Activated CD4-positive, CD25-positive, alpha-beta regulatory T cell treated with anti-CD3 and anti-CD28 coated beads, Interleukin-2, amount 50 U/mL, for 72 hours (primary cell): ENCODE measurements around the gene MMP25.
"Not testable (repeated sequence)": the region's sequence is repeated elsewhere in the genome, so short reads cannot be mapped to it uniquely, and the experiment has no call there.

Experiments used
- DNase-seq: peaks from one replicate; pipeline ENCODE4 v3.0.0; 2021

The MMP25 gene

GRCh38 chr16:3030222-3031212 lies 15.8 kb upstream of the MMP25 start:
- no peak for DNase-seq

GRCh38 chr16:3032624-3033023 lies 13.7 kb upstream of the MMP25 start:
- DNase-seq = no peak

GRCh38 chr16:3035289-3035971 lies 10.9 kb upstream of the MMP25 start:
- DNase-seq = no peak

- DNase-seq = no peak
These were observed 10.2 kb upstream of the MMP25 start for GRCh38 chr16:3035972-3036725.

DNA sequence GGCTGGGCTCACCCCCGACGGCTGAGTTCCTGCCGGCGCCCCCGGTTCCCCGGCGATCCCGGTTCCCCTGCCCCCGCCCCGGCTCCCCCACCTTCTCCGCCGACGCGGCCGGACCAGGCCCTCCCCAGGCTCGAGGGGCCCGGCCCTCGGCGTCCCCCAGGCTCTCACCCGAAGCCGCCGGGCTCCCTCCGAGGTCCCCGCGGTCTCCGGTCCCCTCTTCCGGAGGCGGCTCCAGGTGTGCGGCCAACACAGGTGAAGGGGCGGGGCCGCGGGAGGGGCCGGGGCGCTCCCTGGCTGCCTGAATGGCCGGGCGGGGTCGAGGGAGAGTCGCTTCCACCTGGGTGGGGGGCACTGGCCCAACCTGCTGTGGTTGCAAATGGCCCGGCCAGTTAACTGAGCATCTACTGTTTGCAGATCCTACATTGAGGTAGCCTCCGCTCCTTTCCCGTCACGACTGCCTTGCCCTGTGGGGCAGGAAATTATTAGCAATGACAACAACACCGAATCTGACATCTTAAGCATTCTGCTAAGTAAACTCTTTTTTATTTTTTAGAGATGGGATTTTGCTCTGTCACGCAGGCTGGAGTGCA lies 9.5 kb upstream of the MMP25 start, which contains the start of gene BICDL2:
BICDL2 (minus strand) TSS at position 219 of the 590 bp plus-strand sequence. CDS start 1,448 bp downstream, outside the sequence.
- no peak for DNase-seq

GRCh38 chr16:3038256-3038655 lies 8.1 kb upstream of the MMP25 start:
- no peak for DNase-seq

DNA sequence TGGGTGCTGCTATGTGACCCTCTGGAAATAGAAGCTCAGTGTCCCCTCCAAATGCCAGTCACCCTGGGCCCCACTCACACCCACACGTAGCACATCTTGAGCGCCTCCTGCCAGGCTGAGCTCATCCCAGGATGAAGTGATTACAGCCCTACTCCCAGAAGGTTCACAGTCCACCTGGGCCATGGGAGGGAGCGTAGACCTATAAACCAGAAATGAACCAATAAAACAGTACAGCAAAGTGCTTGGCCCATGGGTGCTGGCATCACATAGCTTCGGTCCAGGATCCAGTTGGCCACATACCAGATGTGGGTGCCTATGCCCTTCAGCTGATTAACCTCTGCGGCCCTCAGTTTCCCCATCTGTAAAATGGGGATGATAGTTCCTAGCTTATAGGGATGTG lies 7.5 kb upstream of the MMP25 start:
- no peak for DNase-seq

- no peak for DNase-seq
These were observed 4.0 kb upstream of the MMP25 start for GRCh38 chr16:3042376-3042775.

DNA sequence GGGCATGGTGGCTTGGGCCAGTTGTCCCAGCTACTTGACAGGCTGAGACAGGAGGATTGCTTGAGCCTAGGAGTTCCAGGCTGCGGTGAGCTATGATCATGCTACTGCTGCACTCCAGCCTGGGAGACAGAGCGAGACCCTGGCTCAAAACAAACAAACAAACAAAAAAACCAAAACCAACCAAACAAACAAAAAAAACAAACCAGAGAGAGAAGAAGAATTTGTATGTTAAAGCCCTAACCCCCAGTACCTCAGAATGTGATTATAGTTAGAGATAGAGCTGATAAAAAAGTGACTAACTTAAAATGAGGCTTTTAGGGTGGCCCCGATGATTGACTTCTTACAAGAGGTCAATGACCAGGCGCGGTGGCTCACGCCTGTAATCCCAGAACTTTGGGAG lies 1.7 kb upstream of the MMP25 start:
- no peak for DNase-seq

GRCh38 chr16:3046641-3047386 lies 453 bp downstream of the MMP25 start:
- no peak for DNase-seq

- DNase-seq = no peak
These were observed 993 bp downstream of the MMP25 start for GRCh38 chr16:3047387-3047720.

- DNase-seq = no peak
These were observed 3.6 kb downstream of the MMP25 start for GRCh38 chr16:3049921-3050481.

GRCh38 chr16:3050487-3050886 lies 4.1 kb downstream of the MMP25 start:
- DNase-seq = no peak

DNA sequence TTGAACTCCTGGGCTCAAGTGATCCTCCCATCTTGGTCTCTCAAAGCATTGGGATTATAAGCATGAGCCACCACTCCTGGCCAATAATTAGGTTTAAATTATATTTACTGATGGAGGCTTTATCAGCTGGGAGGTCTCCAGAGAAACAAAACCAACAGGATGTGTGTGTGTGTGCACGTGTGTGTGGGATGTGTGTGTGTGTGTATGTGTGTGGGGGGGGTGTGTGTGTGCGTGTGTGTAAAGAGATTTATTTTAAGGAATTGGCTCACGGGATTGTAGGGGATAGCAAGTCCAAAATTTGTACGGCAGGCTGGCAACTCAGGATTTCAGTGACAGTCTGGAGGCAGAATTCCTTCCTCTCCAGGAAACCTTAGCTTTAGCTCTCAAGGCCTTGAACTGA lies 4.6 kb downstream of the MMP25 start:
- no peak for DNase-seq

GRCh38 chr16:3051494-3051893 lies 5.1 kb downstream of the MMP25 start:
- no peak for DNase-seq

- DNase-seq = not testable (repeated sequence)
These were observed 6.4 kb downstream of the MMP25 start for GRCh38 chr16:3052571-3053329.

DNA sequence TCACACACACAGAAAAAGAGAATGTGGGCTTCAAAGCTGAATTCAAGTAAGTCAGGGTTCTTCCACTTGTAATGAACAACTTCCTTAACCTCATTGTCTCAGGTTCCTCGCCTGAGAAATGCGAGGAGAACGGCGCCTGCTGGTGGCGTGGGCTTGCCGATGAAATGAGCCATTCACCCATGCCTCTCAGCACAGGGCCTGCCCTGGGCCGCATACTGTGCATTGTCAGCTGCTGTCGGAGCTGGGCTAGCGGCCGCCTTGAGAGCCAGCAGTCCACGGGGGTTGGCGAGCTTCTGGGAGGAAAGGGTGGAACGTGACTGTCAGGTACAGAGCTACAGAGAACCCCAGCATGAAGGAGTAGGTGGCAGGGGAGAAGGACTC lies 7.0 kb downstream of the MMP25 start:
- DNase-seq = not testable (repeated sequence)

DNA sequence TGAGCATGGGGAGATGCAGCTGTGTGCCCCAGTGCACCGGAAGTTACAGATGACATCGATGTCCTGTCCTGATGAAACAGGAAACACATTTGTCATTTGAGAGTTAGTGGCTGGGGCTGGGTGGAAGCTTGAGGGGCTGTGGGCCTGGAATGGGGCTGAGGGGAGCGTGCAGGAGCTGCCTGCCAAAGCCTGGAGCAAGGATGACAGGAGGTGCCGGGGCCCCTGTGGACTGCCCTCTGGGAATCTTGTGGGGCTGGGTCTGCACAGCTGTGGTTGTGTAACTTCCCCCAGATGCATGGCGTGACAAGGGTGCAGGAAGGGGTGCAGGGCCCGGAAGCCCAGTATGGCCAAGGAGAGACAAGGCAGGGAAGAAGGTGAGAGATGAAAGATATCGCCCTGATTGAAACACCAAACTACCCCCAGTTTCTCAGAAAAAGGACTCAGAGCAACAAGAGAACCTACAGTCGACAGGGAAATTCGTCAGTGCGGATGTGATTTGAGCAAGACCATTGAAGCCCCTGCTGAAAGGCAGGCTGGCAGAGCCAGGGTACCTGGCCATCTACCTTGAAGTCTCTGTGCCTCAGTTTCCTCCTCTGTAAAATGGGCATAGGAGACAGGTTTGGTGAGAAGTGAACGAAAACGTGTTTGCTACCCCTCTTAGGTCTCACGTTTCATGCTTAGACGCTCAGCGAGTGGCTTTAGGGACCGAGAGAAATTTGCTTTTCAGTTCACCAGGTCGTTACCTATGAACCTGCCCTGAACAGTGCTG lies 8.8 kb downstream of the MMP25 start:
- DNase-seq = no peak

GRCh38 chr16:3055734-3056115 lies 9.4 kb downstream of the MMP25 start:
- not testable (repeated sequence) for DNase-seq
